Mesendoderm (in vitro differentiated cells): ENCODE results near the gene HOXC12. TPM values are rescaled to one million over a fixed set of nuclear protein-coding genes. Genes with fewer than 3 reads are reported as not detected.

ENCODE experiments used
- DNase-seq: peaks from one replicate; pipeline ENCODE4 v3.0.0; 2013
- H2AK5ac ChIP-seq: 2 replicates; pipeline ENCODE4 v1.6.1; 2013; ENCODE audit warnings: low read length, inconsistent platforms
- H2BK120ac ChIP-seq: 2 replicates; pipeline ENCODE4 v1.6.1; 2013; ENCODE audit warnings: low read depth, mild to moderate bottlenecking, low read length, moderate library complexity, mixed read lengths
- H2BK15ac ChIP-seq: replicated peaks from 2 replicates; pipeline ENCODE4 v1.6.1; 2013; ENCODE audit warnings: low read depth, mild to moderate bottlenecking, moderate library complexity
- H2BK5ac ChIP-seq: 2 replicates; pipeline ENCODE4 v1.6.1; 2013; ENCODE audit warnings: low read length, inconsistent platforms
- H3K18ac ChIP-seq: 2 replicates; pipeline ENCODE4 v1.6.1; 2013; ENCODE audit warnings: mild to moderate bottlenecking, low read length, mixed read lengths
- H3K23ac ChIP-seq: one replicate; pipeline ENCODE4 v1.6.1; 2013; ENCODE audit warnings: low read length
- H3K27ac ChIP-seq: 2 replicates; pipeline ENCODE4 v1.5.1; 2013; ENCODE audit warnings: low read depth, mild to moderate bottlenecking, inconsistent platforms, low read length, moderate library complexity
- H3K27me3 ChIP-seq: 2 replicates; pipeline ENCODE4 v1.6.1; 2013; ENCODE audit warnings: low read length, control low read depth, mild to moderate bottlenecking, inconsistent platforms; ENCODE audit not compliant: insufficient read depth, poor library complexity
- H3K36me3 ChIP-seq: 2 replicates; pipeline ENCODE4 v1.6.1; 2013; ENCODE audit warnings: low read length, inconsistent platforms; ENCODE audit not compliant: control insufficient read depth, insufficient read depth
- H3K4ac ChIP-seq: one replicate; pipeline ENCODE4 v1.6.1; 2013; ENCODE audit warnings: low read depth, mild to moderate bottlenecking, low read length, moderate library complexity
- H3K4me1 ChIP-seq: 2 replicates; pipeline ENCODE4 v1.6.1; 2013; ENCODE audit warnings: low read depth, low read length, inconsistent platforms; ENCODE audit not compliant: control insufficient read depth
- H3K4me2 ChIP-seq: 2 replicates; pipeline ENCODE4 v1.6.1; 2013; ENCODE audit warnings: low read length
- H3K4me3 ChIP-seq: 2 replicates; pipeline ENCODE4 v1.5.1; 2013; ENCODE audit warnings: mild to moderate bottlenecking, low read length
- H3K56ac ChIP-seq: one replicate; pipeline ENCODE4 v1.6.1; 2013; ENCODE audit warnings: low read length
- H3K79me1 ChIP-seq: 2 replicates; pipeline ENCODE4 v1.6.1; 2013; ENCODE audit warnings: low read length, inconsistent platforms
- H3K79me2 ChIP-seq: 2 replicates; pipeline ENCODE4 v1.6.1; 2013; ENCODE audit warnings: mild to moderate bottlenecking, low read length; ENCODE audit not compliant: control insufficient read depth, insufficient read depth
- H3K9ac ChIP-seq: 2 replicates; pipeline ENCODE4 v1.6.1; 2013; ENCODE audit warnings: low read length, inconsistent platforms
- H4K5ac ChIP-seq: one replicate; pipeline ENCODE4 v1.6.1; 2013; ENCODE audit warnings: low read length
- H4K8ac ChIP-seq: one replicate; pipeline ENCODE4 v1.6.1; 2013; ENCODE audit warnings: low read depth, mild to moderate bottlenecking, control low read depth, low read length, moderate library complexity
- WGBS: extraction: QIAGEN DNeasy Blood & Tissue Kit; methylation state at CpG from one replicate; pipeline ENCODE4 v1.1.7; 2013; ENCODE audit warnings: low lambda C conversion rate, missing lambda C conversion rate; ENCODE audit not compliant: insufficient coverage; ENCODE audit errors: extremely low coverage; 5-methylcytosine and 5-hydroxymethylcytosine counted together
- small RNA-seq: library from polyadenylated mRNA; stranded (forward); fragments of <200 nt; extraction: miRNeasy Mini kit (QIAGEN cat#:217004); gene quantifications from one replicate; pipeline ENCODE3, GENCODE V24; 2013; ENCODE audit not compliant: insufficient read depth

The HOXC12 gene

GRCh38 chr12:54006559-54007220 lies 52.0 kb downstream of the HOXC12 start:
- Histone ChIP-seq H3K9ac (no peak overlapping the region), H2AK5ac (no peak overlapping the region), H3K23ac (no peak overlapping the region), H3K79me2 (no peaks in the 10 kb centered on the region), H3K56ac (no peak overlapping the region), H3K4me2 (no peak overlapping the region), H3K27ac (no peak overlapping the region), H3K18ac (no peak overlapping the region), H3K4me3 (no peak overlapping the region), H3K4ac (no peak overlapping the region), H2BK120ac (no peak overlapping the region), H3K27me3 (peaks cover 93% of the 10 kb centered on the region), H2BK15ac (no peak overlapping the region), H3K36me3 (no peaks in the 10 kb centered on the region), H3K4me1 (no peaks in the 10 kb centered on the region), H4K5ac (no peak overlapping the region), H3K79me1 (no peaks in the 10 kb centered on the region), H2BK5ac (no peak overlapping the region), H4K8ac (no peak overlapping the region)
- no peak for DNase-seq
- WGBS, result no CpG with 5 or more reads among the region's 22 CpGs

- Histone ChIP-seq H3K4ac (no peak overlapping the region), H3K36me3 (no peaks in the 10 kb centered on the region), H3K27ac (no peak overlapping the region), H3K4me1 (no peaks in the 10 kb centered on the region), H2BK15ac (no peak overlapping the region), H3K27me3 (peaks cover 87% of the 10 kb centered on the region), H3K23ac (no peak overlapping the region), H3K4me2 (no peak overlapping the region), H4K5ac (no peak overlapping the region), H4K8ac (no peak overlapping the region), H2BK120ac (no peak overlapping the region), H3K56ac (no peak overlapping the region), H2BK5ac (no peak overlapping the region), H3K18ac (no peak overlapping the region), H3K4me3 (no peak overlapping the region), H2AK5ac (no peak overlapping the region), H3K79me1 (no peaks in the 10 kb centered on the region), H3K79me2 (no peaks in the 10 kb centered on the region), H3K9ac (no peak overlapping the region)
- WGBS, result no CpG with 5 or more reads among the region's 2 CpGs
- no peak for DNase-seq
Measured at GRCh38 chr12:54007538-54008259, 53.0 kb downstream of the HOXC12 start.

GRCh38 chr12:54008260-54008552 lies 53.5 kb downstream of the HOXC12 start:
- Histone ChIP-seq H2AK5ac (no peak overlapping the region), H3K27ac (no peak overlapping the region), H2BK5ac (no peak overlapping the region), H3K4me1 (no peaks in the 10 kb centered on the region), H3K4me2 (no peak overlapping the region), H3K18ac (no peak overlapping the region), H2BK15ac (no peak overlapping the region), H3K27me3 (peaks cover 87% of the 10 kb centered on the region), H3K56ac (no peak overlapping the region), H3K23ac (no peak overlapping the region), H2BK120ac (no peak overlapping the region), H3K4me3 (no peak overlapping the region), H3K9ac (no peak overlapping the region), H3K79me2 (no peaks in the 10 kb centered on the region), H4K5ac (no peak overlapping the region), H4K8ac (no peak overlapping the region), H3K4ac (no peak overlapping the region), H3K36me3 (no peaks in the 10 kb centered on the region), H3K79me1 (no peaks in the 10 kb centered on the region)
- WGBS, result no CpG with 5 or more reads among the region's 2 CpGs
- DNase-seq, result no peak

Small RNAs within 50 kb of the gene (small RNA-seq; reads per million reads assigned to genes)
- gene AC012531.3 (not detected), gene AC012531.4 (not detected), gene MIR196A2 (1.3 reads per million), gene RF01905 (not detected), gene RF01906 (not detected)
